ENCODE measurements around the gene DHRS4L2.
"Not testable (repeated sequence)": the region's sequence is repeated elsewhere in the genome, so short reads cannot be mapped to it uniquely, and the experiment has no call there.

DHRS4L2 gene

DNA sequence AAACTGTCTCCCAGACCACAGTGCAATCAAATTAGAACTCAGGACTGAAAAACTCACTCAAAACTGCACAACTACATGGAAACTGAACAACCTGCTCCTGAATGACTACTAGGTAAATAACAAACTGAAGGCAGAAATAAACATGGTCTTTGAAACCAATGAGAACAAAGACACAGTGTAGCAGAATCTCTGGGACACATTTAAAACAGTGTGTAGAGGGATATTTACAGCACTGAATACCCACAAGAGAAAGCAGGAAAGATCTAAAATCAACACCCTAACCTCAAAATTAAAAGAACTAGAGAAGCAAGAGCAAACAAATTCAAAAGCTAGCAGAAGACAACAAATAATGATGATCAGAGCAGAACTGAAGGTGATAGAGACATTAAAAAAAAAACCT, 14.7 kb upstream of the DHRS4L2 start:
- DNase-seq = not testable (repeated sequence)

DNA sequence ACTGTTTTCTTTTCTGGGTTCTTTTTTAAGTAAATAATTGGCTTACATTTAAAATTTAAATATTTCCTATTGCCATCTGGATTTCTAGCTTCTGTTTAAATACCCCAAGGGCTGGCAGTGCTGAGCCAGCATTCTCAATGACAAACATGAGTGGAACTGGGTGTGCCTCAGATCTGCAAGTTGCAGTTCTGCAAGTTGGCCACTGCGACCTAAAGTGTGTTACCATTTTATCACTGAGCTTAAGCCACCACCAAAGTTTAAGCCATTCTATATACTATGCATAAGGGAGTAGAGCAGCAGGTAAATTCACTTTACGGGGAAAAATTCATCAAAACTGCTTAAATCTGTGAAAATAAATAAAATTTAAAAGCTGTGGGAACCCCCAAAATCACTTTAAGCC, 11.5 kb upstream of the DHRS4L2 start:
- not testable (repeated sequence) for DNase-seq

DNA sequence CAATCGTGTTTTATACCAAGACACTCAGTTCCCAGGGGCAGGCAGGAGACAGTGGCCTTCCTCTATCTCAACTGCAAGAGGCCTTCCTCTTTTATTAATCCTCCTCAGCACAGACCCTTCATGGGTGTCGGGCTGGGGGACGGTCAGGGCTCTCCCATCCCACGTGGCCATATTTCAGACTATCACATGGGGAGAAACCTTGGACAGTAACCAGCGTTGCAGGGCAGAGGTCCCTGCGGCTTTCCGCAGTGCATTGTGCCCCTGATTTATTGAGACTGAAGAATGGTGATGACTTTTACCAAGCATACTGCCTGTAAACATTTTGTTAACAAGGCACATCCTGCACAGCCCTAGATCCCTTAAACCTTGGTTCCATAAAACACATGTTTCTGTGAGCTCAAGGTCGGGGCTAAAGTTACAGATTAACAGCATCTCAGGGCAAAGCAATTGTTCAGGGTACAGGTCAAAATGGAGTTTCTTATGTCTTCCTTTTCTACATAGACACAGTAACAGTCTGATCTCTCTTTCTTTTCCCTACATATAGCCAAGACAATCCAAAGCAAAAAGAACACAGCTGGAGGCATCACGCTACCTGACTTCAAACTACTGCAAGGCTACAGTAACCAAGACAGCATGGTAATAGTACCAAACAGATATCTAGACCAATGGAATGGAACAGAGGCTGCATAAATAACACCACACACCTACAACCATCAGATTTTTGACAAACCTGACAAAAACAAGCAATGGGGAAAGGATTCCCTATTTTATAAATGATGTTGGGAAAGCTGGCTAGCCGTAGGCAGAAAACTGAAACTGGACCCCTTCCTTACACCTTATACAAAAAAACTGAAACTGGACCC, 6.5 kb upstream of the DHRS4L2 start:
- DNase-seq = not testable (repeated sequence)

DNA sequence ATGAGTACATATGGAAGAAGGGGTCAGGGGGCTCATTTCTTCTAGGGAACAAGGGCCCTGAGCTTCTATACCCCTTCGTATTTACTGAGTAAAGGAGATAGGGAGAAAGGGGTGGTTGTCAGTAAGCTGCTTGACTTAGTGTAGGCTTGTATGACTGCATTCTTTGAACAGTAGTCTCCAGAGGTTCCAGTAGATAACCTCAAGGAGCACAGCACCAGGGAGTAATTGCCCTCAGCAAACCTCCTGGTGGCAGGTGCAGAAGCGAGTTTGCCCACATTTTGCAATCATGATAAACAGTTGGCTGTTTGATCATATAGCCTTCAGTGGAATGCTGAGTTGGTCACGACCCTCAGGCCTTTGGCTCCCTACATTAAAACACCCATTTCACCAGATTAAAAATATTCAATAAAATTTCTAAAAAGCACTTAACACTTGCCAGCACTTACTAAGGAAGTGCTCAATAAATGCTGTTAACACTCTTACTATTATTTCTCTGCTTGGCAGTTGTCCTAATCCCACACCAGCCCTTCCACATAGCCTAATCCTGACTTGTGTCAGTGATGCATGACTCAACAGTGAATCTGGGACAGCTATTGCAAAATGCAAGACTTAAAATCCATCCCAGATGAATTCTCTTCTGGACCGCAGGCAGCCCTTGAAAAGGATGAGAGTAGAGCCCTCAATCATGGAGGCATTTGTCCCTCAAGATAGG, 3.7 kb upstream of the DHRS4L2 start:
- DNase-seq = no peak

DNA sequence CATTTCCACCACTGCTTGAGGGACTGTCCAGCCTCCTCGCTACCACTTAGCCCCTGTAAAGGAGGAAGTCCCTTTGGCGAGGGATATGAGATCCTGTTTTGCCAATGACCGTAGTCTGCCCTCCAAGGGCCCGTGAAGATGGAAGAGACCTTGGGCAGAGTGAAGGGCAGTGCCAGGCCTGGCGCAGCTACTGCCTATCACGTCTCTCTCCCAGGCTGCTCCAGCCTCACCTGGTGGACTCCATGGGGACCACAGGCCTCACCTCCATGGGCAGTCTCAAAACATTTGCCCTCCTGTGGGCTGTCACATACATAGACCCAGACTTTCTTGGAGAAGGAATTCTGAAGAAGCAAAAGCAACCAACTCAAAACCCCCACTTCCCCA, 514 bp upstream of the DHRS4L2 start:
- DNase-seq = not testable (repeated sequence)

DNA sequence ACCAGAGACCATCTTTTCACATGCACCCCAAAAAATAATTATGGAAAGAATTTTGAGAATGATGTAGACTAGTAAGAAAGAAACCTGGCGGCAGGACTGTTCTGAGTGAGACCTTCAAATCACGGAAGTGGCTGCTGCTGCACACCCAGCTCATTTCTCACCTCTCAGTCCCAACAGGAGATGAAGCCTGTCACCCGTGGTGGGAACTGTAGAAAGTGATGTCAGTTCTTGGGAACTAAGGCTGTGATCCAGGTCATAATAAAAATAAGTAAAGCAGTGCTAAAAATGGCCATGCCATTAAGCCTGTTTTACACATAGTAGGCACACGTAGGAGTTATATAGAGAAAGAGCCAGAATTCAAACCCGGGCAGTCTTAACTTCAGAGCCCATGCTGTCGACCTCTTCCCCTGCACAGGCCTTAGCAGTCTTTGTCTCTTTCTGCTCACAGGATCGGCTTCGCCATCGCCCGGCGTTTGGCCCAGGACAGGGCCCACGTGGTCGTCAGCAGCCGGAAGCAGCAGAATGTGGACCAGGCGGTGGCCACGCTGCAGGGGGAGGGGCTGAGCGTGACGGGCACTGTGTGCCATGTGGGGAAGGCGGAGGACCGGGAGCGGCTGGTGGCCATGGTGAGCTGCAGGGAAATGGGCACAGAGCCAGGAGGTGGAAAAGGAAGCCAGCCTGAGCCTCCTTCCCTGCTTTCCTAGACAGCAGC, 1.2 kb downstream of the DHRS4L2 start:
- peak; percentile 52 for DNase-seq

DNA sequence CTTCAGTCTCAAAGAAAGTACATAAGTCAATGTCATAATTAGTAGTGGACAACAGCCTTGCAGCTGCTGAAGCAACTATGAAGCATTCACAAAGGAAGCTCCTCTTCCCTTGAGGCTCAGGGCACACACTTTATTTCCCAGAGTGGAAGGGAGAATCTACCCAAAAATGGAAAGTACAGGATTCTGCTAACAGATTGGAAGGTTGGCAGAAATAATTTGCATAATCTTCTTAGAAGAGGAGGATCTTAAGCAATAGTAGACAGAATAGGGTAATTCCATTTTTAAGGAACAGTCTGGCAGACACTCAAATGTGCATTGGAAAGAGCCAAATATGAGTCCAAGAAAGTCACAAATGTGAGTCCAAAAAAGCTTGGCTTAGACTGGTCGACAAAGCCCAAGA, 2.2 kb downstream of the DHRS4L2 start:
- not testable (repeated sequence) for DNase-seq

DNA sequence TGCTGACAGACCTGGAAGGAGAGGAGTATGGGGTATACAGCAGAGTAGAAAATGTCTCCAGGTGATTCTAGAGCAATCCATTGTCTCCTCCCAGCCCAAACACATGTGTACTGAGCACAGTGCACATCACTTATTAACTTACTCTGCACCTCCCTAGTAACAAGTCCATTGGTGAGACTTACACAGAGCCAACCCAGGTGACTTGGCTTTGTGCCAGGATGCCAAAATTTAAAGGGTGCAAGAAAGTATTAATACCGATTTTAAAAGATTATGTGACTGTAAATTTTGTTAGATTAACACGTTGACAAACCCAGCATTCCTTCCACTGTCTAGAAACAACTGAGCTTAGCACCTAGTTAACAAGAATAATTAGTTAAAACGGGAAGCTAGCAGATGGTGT, 4.3 kb downstream of the DHRS4L2 start:
- DNase-seq = not testable (repeated sequence)

DNA sequence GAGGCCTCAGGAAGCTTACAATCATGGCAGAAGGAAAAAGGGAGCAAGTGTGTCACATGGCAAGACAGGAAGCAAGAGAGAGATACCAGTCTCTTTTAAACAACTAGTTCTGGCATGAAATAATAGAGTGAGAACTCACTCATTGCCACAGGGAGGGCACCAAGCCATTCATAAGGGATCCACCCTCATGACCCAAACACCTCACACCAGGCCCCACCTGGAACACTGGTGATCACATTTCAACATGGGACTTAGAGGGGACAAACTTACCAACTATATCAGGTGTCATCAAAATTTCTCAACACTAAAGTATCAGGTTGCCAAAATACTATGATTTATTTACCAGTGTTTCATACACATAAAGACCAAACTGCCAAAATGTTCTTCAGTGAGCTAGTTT, 7.3 kb downstream of the DHRS4L2 start:
- DNase-seq = not testable (repeated sequence)

DNA sequence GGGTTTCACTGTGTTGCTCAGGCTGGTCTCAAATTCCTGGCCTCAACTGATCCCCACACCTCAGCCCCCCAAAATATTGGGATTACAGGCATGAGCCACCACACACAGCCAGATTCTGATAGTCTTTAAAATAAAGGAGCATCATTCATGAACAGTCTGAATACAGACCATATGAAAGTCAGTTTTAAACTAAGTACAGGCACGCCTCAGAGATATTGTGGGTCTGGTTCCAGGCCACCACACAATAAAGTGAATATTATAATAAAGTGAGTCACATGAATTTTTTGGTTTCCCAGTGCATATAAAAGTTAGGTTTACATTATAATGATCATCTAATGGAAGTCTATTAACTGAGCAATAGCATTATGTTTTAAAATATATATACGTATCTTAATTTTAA, 8.1 kb downstream of the DHRS4L2 start:
- DNase-seq = not testable (repeated sequence)

DNA sequence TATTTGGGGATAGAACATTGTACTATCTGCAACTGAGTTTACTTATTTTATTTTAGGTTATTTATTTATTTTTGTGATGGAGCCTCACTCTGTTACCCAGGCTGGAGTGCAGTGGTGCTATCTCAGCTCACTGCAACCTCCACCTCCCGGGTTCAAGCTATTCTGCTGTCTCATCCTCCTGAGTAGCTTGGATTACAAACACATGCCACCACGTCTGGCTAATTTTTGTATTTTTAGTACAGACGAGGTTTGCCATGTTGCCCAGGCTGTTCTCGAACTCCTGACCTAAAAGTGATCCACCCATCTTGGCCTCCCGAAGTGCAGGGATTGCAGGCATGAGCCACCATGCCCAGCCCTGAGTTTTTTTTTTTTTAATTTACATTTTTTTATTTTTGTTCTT, 10.9 kb downstream of the DHRS4L2 start:
- DNase-seq = not testable (repeated sequence)

DNA sequence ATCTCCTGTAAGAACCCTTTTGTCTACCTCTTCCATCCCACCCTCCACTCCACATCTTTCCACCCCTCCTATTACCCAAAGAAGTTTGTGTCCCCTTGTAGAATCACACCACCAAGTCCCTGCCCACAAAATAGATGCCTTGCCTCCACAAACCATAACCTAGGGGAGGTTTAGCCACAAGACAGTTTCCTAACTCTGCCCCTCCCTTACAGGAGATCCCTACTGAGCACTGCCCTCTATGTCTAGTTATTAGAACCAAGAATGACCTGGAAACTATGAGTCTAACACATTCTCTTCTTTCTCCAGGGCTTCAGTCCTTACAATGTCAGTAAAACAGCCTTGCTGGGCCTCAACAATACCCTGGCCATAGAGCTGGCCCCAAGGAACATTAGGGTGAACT, 12.3 kb downstream of the DHRS4L2 start:
- DNase-seq = not testable (repeated sequence)

DNA sequence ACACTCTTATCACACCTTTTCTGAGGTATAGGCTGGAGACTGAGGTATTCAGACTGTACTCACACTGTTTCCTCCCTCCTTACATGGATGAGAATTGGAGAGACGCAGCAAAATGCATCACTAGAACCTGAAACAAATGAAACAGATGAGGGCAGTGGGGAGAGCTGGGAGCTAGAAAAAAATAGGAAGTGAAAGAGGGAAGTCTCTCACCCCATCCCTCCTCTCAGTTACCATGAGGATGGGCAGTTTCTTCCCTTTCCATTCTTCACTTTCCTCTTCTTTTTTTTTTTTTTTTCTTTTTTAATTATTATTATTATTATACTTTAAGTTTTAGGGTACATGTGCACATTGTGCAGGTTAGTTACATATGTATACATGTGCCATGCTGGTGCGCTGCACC, 12.9 kb downstream of the DHRS4L2 start:
- not testable (repeated sequence) for DNase-seq

DNA sequence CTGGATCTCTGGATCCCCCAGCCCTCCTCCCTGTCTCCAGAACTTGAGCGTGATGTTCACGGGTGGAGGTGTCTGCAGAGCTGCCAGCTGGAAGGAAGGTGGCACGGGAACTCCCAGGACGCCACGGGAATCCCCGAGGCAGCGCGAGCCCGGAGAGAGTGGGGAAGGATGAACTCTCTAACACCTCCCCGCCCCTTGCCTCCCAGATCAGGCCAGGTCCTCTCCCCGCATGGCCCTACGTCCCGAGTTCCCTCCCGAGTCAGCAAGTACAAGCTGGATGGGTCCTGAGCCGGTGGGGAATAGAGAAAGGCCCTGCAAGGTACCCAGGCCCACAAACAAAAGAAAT, 17.7 kb downstream of the DHRS4L2 start:
- not testable (repeated sequence) for DNase-seq

DNA sequence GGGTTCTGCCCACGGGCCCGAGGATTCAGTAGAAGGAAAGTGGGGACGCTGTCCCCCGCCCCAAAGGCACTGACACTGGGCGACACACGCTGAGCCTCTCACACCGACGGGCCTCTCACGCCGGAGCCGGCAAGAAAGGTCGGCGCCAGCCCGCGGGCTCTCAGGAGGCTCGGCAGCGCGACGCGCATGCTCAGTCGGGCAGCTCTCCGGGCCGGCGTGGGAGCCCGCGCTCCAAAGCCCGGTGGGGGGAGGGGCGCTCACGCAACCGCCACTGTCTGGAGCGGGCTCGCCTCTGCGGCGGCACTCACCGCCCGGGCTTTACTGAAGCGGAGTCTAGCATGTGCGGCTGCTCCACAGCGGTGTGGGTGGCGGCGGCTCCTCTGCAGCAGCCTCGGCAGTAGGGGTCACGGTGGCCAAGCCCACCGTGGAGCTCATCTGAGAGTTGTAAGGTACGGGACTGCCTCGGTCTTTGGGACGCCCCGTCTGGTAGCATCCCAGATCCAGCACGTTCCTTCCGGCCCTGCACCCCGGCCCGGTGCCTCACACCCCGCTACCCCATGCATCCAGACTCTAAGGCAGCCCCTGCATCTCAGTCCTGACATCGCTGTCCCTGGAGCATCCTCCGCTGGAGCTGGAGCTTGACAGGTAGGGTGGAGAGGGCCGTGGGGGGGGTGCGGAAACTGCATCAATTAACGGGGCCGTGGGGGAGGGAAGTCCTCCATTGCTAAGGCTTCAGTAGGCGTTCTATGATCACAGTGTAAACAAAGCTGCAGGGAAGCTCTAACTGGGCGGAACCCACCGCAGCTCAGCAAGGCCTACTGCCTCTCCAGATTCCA, 18.3 kb downstream of the DHRS4L2 start:
- peak; percentile 73 for DNase-seq

DNA sequence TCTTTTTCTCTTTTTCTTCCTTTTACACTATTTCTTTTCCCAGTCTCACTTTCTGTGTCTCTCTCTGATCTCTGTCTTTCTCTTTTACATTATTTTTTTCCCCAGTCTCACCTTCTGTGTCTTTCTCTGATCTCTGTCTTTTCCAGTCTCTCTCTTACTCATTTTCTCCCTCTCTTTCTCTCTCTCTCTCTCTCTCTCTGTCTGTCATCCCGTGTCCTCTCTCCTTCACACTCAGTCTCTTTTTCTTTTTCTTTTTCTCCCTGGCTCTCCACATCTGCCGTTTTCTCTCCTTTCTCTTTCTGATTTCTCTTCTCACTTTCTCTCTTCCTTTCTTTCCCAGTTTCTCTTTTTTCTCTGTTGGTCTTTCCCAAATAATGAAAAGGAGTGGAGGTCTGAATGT, 22.3 kb downstream of the DHRS4L2 start:
- DNase-seq = no peak

DNA sequence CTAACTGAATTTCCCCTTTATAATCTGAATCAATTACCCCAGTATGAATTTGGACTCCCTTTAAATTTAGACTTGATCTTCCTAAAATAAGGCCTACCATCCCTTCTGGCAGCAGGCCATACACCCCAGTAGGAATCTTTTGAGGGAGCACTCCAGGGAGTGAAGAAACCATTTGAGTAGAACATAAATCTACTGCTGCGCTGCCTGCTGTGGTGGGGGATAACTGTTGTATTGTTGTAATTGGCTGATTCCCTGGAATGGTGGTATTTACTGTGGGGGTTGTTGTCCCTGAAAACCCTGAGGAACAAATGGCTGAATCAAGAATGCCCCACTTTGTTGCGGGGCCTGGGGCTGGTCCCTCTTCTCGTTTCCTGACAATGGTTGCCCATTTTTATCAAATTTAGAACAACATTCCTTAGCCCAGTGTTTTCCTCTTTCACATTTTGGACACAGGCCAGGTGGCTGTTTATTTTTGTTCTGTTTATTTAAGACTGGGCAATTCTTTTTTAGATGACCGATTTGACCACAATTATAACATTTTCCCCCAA, 24.1 kb downstream of the DHRS4L2 start:
- not testable (repeated sequence) for DNase-seq

DNA sequence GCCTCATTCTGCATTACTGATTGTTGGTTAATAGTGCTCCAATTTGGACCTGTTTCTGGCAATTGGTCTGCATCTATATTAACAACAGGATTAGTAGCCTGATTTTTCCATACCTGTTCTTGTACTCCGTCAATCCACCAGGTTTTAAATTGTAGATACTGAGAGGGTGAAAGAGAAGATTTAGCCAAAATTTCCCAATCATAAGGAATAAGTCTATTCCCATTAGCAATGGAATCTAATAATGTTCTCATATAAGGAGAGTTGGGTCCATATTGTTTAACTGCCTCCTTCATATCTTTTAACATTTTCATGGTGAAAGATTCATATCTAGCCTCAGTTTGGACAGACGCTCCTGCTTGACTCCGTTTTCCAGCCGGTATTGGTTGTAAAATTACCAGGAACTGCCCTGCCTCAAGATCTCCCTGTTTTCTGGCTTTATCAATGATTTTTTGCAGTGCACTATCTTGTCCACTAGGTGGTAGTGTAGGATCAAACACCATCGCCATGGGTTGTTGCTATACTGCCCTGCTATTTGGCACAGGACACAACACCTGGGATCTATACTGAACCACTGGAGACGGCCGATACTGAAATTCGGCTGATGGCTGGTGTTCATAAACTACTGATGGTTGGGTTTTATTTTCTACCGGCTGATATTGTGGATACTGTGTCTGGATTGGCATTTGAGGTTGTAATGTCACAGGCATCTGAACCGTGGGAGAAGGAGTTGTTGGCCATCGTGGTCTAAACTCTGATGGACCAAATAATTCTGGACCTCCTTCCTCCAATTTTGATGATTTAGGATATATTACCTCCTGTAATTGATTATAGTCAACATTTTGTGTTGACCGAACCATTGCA, 25.2 kb downstream of the DHRS4L2 start:
- DNase-seq = peak; percentile 60

DNA sequence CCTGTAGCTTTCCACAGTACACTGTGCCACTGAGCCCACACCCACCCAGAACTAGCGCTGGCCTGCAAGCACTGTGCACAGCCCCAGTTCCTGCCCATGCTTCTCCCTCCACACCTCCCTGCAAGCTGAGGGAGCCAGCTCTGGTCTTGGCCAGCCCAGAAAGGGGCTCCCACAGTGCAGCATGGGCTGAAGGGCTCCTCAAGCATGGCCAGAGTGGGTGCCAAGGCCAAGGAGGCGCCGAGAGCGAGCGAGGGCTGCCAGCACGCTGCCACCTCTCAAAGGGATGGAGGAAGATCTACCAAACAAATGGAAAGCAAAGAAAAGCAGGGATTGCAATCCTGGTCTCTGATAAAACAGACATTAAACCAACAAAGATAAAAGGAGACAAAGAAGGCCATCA, 27.0 kb downstream of the DHRS4L2 start:
- DNase-seq = not testable (repeated sequence)

DNA sequence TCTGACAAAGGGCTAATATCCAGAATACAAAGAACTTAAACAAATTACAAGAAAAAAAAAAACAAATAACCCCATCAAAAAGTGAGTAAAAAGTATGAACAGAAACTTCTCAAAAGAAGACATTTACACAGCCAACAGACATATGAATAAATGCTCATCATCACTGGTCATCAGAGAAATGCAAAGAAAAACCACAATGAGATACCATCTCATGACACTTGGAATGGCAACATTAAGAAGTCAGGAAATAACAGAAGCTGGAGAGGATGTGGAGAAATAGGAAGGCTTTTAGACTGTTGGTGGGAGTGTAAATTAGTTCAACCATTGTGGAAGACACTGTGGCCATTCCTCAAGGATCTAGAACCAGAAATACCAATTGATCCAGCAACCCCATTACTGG, 30.2 kb downstream of the DHRS4L2 start:
- DNase-seq = not testable (repeated sequence)

DNA sequence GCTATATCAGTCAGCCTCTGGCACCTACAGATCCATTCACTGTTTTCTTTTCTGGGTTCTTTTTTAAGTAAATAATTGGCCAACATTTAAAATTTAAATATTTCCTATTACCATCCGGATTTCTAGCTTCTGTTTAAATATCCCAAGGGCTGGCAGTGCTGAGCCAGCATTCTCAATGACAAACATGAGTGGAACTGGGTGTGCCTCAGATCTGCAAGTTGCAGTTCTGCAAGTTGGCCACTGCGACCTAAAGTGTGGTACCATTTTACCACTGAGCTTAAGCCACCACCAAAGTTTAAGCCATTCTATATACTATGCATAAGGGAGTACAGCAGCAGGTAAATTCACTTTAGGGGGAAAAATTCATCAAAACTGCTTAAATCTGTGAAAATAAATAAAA, 31.2 kb downstream of the DHRS4L2 start:
- not testable (repeated sequence) for DNase-seq
